Measurements from ENCODE around the gene E2F4.

- no peak for TF ChIP-seq NRF1 (IDR thresholded peaks at IDR 0.05; ENCODE audit: low read depth, low read length)
- no peak for TF ChIP-seq SIRT6 (IDR thresholded peaks at IDR 0.05; ENCODE audit: low read length)
- no peak for TF ChIP-seq ATF3 (IDR thresholded peaks at IDR 0.05; ENCODE audit: insufficient read depth, low read depth, low read length)
- no peak for TF ChIP-seq BRCA1 (IDR thresholded peaks at IDR 0.05; ENCODE audit: low read depth, low read length)
- TF ChIP-seq CHD1 (IDR thresholded peaks at IDR 0.05; ENCODE audit: low read depth, low read length) = no peak
- no peak for TF ChIP-seq KDM1A (IDR thresholded peaks at IDR 0.05; ENCODE audit: borderline replicate concordance, low read length)
- TF ChIP-seq SP4 (IDR thresholded peaks at IDR 0.05; ENCODE audit: low read length) = no peak
- TF ChIP-seq MAFK (IDR thresholded peaks at IDR 0.05; ENCODE audit: low read depth, low read length) = no peak
Observed at GRCh38 chr16:67186550-67186950, 5.4 kb upstream of the E2F4 start.
